ENCODE results near the gene ELFN2.

ELFN2 gene

DNA sequence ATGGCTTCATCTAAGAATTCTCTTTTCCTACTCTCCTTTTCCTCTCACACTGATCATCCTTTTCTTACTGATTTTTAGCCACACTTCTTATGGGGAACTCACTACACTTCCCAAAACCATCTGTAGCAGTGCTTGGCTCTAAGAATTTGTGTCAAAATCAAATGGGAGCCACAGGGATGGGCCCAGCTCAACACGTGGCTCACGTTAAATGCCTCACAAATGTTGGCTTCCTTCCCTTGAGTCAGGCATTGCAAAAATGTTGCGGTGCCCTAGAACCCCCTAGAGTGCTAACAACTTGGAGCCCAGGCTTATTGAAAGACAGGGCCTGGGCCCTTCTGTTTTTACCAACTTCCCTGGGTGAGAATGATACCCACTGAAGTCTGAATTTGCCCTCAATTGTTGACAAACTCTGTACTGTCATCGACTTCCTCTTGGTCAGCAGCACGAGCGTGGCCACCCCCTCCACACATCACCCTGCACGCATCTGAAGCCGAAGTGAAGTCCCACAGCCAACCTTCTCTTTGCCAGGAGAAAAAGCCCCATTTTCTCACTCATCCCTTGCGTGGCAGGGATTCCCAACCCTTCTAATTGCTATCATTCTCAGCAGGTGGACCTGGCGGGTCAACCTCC, 69.7 kb downstream of the ELFN2 start:
- DNase-seq (ENCODE audit: low read depth): no peak

DNA sequence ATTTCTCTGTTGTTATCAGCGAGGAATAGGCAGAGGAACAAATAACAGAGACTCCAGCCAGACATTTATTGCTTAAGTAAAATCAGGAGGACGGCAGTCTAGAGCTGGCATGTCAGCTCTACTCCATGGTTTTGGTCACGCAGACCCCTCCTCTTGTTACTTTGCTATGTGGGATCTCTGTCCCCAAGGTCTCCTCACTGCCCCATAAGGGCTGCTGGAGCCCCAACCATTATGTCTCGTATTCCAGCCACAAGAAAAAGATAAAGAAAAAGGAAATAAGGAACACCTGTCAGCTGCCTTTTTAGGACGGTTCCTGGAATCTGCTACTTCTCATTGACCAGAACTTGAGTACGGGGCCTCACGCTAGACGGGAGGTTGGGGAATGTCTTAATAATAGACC, 70.4 kb downstream of the ELFN2 start:
- no peak for DNase-seq (ENCODE audit: low read depth)

DNA sequence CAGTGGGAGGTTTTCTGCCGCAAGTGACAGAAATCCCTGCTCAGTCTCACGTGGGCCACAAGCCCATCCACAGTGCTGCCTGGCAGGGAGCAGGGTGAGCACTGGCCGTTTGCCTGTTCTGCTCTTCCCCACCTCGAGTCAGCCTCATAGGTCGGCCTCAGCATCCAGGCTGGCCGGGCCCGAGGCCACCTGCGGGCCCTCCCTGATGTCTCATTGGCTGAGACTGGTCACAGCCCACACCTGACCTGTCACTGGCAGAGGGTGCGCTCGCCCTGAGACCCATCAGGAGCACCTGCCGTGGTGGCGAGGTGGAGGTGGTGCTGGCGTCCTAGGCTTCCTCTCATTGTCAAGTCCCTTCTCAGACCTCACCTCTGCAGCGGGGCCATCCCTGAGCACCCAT, 72.1 kb downstream of the ELFN2 start:
- DNase-seq (ENCODE audit: low read depth): no peak

DNA sequence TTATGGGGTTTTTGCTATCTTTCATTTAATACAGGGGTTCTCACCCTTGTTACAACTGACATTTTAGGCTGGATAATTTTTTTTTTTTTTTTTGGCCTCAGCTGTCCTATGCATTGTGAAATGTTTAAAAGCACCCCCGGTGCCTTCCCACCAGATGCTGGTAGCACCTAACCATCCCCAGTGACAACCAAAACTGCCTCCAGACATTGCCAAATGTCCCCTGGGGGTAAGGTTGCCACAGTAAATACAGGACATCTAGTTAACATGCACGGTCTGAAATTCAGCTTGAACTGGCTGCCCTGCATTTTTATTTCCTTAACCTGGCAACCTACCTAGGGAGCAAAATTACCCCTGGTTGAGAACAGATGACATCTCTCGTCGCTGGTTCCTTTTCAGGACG, 72.6 kb downstream of the ELFN2 start:
- DNase-seq (ENCODE audit: low read depth): no peak

DNA sequence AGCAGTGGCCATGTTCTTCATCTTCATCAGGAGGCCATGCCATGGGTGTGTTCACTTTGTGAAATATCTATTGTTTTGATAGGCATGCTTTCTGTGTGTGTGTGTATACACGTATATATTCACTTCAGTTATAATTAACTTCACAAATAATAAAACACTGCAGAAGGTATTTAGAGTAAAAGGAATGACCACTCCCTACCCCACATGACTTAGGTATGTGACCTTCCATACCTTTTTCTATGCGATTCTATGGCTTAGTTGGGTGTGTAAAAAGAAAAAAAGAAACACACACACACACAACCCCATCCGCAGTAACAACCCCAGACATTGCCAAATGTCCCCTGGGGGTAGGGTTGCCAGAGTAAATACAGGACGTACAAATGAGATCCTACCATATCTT, 73.0 kb downstream of the ELFN2 start:
- DNase-seq (ENCODE audit: low read depth): no peak

DNA sequence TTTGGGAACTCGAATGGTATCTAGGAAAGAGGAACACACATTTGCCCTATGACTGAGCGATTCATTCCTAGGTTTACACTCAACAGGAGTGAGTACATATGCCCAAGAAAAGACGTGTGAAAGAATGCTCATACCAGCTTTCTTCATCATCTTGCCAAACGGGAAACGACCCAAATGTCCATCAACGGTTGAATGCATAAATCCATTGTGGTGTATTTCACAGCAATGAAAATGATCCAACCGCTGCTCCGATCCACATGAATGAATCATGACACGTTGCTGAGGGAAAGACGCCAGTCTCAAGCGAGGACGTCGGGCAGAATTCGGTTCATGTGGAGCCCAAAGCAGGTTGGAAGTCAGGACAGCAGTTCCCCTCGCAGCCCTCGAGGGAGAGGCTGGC, 73.4 kb downstream of the ELFN2 start:
- DNase-seq (ENCODE audit: low read depth): no peak

DNA sequence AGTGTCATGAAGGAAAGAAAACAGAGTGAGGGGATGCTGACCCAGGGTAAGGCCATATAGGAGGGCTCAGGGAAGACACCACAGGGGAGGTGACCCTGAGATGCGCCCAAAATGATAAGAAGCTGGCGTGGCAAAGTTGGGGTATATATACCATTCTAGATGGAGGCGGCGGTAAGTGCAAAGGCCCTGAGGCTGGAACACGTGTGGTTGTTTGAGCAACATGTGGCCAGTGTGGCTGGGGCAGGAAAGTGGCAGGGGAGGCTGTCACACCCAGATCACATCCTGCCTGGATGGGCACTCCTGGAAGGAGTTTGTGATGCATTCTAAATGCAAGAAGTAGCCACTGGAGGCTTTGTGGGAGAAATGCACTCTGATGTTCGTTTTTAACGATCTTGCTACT, 74.8 kb downstream of the ELFN2 start:
- no peak for DNase-seq (ENCODE audit: low read depth)

DNA sequence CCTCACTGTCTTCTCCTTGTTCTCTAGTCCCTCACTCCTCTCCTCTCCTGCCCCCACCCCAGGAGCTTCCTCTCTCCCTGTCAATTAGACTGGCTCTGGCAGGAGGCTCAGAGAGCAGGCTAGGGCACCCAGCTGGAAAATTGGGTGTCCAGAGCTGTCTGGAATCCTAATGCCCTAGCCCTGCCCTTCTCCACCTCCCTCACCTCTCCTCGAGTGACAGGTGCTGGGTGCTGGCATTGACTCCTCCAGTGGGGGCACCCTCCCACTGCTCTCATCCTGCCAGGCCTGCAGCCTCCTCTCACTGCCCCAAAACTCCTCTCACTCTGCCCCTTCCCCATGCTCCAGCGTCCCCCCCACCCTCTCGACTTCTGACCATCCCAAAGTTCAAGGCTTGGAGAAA, 76.0 kb downstream of the ELFN2 start:
- no peak for DNase-seq (ENCODE audit: low read depth)

DNA sequence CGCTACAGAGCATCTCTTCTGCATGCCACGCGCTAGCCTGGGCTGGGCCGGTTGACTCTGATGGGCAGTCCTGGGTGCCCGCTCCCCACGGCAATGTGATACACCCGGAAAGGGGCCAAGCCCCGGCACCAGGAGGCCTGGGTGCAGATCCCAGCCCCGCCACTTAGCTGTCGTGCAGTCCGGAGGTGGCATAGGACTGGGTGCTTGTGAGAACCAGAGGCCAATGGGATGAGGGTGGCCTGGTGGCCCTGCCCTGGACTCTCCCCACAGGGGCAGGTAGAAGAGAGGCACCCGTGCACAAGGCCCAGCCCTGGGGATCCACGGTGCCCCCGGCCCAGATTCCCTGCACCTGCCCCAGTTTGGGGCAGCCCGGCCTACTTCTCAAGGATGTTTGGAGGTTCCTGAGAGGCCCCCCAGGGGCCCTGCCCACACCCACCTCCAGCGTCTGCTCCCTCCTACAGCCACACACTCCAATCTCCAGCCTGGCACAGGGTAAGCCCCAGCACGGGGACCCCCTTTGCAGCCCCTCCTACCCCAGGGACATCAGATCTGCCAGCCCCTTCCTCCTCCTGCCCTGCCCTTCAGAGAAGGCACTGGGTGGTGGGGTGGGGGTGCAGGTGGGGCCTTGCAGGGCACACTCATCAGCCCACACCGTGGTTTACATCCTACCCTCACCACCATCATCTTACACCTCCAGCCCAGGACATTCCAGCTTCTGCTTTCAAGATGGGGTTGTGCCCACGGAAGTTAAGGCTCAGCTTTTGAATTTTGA, 78.0 kb downstream of the ELFN2 start:
- DNase-seq (ENCODE audit: low read depth): no peak

DNA sequence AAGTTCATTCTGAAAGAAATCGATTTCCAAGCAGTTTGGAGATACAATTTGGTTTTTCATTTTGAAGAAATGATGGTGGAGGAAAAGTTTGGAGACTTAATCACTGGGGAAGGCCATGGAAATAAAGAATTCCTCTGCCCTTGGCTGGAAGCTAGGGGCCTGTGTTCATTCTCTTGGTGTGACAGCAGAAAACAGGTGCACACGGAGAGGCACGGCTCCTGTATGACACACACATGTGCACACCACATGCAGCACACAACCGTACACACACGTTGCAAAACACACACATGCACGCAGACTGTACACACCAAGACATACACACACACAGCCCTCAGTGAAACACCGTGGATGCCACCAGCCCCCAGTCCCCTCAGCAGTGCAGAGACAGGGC, 80.8 kb downstream of the ELFN2 start:
- no peak for DNase-seq (ENCODE audit: low read depth)

DNA sequence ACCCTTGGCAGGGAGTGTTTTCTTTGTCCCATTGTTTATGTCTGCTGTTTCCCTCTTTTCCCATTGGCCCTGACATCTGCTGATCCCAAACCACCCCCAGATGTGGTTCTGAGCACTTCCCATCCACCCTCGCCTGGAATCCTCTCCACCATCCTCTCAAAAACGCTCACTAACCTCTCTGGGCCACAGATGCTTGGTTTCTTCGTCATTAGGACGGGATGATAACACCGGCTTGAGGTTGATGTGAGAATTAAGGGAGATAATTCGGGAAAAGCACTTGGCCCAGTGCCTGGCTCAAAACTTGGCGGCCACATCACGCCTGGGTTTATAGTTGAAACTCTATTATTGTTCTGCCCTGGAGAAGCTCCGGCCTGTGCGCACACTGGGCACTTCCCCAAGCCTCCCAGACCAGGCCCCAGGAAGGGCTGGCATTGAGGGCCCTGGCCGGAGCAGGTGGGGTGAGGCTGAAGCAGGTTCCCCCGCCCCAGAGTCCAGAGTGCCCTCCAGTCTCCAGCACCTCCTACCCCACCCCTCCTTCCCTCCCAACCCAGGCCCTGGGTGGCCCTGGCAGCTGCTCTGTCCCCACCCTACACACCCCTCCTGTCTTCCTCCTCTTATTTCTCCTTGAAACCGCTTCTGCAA, 81.3 kb downstream of the ELFN2 start:
- DNase-seq (ENCODE audit: low read depth): no peak

DNA sequence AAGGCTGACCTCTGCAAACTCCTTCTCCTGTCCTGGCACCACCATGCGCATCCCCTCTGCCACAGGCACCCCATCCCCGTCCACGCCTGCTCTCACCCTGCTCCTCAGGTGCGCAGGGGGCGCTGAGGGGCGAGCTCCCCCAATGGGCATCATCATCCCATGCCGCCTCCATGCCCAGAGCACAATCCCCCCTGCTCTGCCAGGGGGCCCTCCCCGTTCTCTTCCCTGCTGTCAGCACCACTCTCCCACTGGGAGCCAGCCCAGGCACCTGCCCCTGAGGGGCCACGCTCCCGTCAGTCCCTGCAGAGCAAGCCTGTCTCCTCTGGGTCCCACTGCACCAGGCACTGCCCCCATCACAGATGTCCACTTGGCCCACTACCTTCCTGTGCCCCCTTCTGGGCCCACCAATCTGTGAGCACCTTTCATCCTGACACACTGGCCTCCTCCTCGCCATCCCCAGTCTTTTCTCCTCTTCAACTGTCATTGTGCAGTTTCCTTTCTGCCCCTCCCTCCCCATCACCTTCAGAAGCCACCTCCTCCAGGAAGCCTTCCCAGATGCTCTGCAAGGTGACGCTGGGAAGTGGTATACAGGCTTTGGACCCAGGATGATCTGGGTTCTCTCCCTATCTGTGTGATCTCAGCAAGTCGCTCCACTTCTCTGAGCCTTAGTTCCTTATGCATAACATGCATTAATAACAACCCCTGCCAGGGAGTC, 82.4 kb downstream of the ELFN2 start:
- no peak for DNase-seq (ENCODE audit: low read depth)

DNA sequence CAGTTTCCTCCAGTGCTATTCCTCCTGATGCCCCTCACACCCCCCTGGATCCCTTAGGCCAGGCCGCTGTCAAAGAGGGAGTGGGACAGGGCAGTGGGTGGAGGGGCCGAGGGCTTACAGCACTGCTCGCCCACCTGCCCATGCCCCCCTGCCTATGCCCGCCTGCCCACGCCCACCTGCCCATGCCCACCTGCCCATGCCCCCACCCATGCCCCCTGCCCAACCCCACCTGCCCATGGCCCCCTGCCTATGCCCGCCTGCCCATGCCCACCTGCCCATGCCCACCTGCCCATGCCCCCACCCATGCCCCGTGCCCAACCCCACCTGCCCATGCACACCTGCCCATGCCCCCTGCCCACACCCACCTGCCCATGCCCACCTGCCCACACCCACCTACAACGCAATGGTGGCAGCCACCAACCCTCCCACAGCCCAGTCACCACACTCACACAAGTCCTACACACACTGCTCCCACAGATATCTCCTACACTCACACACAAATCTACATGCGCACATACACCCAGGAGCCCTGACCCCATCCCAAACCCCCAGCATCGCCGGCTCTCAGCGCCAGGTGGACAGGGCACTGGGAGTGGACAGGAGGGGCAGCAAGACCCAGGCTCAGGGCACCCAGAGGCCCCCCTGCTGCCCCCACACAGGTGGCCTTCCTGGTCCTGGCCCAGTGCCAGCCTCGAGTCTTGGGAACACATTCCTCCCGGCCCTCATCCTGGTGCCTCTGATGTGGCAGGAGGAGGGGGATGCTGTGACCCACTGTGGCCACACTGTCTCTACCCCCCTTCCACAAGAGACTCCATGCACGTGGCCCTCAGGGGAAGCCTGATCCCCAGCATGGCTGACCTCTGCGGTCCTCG, 83.2 kb downstream of the ELFN2 start:
- DNase-seq (ENCODE audit: low read depth): no peak

DNA sequence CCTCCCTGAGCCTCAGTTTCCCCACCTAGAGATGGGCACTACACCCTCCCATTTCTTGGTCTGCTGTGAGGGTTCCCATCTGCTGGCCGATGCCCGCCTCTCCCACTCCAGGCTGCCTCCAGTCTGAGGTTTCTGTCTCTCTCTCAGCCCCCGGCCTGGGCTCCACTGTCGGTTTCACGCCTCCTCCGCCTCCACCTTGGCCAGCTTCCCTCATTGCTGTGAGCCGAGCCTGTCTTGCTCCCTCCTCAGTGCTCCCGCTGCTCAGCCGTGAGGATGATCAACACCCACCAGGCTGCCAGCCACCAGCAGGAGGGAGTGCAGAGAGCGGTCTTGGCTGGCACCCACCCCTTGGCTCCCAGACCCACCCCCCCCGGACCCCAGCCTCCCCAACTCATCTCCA, 83.9 kb downstream of the ELFN2 start:
- DNase-seq (ENCODE audit: low read depth): no peak

DNA sequence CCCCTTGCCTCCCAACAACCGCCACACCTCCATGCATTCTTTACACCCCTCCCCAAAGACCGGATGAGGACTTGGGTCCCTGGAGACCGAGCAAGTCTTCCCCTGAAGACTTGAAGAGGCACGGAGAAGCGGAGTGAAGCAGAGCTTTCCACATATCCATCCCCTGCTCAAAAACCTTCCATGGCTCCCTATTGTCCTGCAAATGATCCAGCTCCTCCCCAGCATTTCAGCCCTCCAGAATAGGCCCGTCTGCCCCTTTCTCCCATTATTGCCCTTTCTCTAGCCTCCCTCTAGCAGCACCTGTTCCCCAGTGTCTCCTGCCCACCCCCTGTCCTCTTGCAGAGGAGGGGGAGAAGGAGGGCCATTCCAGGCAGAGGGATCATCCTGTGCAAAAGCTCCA, 85.2 kb downstream of the ELFN2 start:
- DNase-seq (ENCODE audit: low read depth): no peak

DNA sequence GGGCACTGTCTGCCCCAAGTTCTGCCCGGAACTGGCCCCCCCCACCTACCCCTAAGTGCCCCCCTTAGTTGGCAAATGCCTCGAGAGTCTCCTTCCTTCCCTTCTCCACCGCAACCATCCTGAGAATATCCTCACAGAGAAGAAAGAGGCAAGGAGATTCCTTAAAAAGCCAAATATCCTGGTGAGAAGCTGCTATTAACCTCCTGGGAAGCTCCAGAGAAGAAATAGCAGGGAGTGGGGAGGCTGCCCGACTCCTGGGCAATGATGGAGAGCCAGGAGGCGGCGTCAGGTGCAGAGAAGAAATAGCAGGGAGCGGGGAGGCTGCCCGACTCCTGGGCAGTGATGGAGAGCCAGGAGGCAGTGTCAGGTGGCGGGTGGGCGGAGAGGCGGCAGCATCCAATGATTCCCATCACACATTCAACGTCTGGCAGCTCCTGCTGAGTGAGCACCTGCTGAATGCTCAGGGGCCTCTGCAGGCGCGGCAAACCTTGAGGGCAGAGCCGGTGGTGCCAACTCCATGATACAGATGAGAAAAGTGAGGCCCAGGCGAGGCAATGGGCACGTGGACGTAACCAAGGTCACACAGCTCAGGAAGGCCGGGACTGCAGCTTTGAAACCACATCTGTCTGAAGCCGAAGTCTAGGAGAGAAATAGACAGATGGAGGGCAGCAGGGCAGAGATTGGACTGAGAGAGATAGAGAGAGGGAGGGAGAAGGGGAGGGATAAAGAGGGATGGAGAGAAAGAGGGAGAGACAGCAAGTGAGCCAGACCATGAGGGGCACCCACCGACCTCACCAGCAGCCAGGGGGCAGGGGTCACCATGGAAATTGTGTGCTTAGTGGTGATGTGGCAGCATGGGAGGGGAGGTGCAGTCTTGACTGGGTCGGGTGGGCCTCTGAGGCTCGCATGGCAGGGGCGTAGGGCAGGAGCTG, 86.7 kb downstream of the ELFN2 start:
- no peak for DNase-seq (ENCODE audit: low read depth)

DNA sequence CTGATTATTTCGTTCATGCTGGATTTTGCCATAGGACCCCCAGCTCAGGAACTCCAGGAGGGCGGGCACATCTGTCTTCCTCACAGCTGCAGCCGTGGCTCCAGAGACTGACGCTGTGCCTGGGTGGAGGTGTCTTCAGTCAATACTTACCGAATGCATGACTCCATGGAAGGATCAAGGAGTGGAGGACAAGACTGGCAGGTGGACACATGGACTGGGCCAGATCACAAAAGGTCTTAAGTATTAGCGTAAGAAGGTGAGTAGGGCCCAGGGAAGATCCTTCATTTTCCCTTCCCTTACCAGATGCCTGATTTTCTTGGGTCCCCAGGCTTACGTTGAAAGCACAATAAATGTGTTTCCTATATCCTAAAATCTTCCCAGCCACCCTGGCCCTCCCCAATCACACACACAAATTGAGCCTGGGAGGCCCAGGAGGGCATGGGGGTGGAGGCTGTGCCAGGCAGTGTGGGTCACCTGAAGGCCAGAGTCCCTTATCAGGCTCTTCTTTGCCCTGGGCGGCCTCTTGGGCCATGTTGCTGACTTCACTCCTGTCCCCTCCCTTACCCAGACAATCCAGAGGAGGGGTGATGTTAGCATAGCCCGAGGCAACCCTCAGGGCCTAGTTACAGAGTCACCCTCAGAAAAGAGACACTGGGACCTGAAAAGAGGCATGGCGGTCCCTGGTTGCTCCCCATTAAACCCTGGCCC, 88.6 kb downstream of the ELFN2 start:
- no peak for DNase-seq (ENCODE audit: low read depth)

DNA sequence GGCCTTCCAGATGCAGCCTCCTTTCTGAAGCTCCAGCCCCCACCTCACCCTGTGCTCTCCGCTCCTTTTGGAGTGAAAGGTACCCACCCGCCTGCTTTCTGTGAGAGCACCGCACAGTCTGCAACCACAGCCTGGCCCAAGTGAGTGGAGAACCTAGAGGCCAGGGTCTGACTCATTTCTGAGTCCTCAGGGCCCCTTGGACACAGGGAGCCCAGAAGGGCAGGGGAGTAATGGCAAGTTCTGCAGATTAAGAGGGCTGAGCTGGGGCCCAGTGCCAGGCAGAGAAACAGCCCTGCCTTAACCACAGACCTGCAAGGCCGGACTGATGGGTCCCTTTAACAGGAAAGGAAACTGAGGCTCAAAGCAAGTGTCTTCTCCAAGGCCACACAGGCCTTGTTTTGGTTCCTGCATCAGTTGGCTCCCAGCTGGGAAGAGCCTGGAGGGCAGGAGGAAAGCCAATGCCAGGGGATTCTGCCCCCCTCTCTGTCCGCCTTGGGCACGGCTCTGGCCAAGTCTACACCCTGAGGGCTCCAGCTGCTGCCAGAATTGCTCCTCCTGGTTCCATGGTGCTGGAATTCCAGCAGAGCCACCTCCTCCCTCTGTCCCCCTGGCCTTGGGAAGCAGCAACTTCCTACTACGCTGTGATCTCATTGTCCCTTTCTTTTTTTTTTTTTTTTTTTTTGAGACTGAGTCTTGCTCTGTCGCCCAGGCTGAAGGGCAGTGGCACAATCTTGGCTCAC, 89.9 kb downstream of the ELFN2 start:
- DNase-seq (ENCODE audit: low read depth): no peak

DNA sequence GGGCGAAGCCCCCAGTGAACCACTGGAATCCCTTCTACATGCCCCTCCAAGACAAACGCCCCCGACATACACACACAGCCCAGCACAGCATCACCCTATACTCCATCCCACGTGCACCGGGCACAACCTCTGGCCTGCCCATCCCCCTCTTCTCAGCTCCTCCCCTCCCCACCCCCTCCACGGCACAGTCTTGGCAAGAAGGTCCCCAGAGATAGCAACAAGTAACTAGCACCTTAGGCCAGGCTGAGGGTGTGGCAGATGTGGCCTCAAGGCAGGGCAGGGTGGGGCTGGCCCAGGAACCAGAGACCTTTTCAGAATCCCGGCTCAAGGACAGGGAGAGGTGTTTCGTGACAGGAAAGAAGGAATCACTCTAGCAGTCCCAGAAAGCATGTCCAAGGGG, 90.7 kb downstream of the ELFN2 start:
- no peak for DNase-seq (ENCODE audit: low read depth)

Data from activated T-helper 9 cell treated with anti-CD3 and anti-CD28 coated beads, Interleukin-2, amount 50 U/mL, for 16 hours (primary cell).